Astrocyte of the hippocampus (primary cell): ENCODE measurements around the gene VEPH1.
A peak's percentile ranks its signal among the peaks of the same experiment; 100 is the strongest.

Experiments used
- DNase-seq: peaks from one replicate; pipeline ENCODE4 v3.0.0; 2011; ENCODE audit warnings: low read depth, low spot score

Gene VEPH1

DNA sequence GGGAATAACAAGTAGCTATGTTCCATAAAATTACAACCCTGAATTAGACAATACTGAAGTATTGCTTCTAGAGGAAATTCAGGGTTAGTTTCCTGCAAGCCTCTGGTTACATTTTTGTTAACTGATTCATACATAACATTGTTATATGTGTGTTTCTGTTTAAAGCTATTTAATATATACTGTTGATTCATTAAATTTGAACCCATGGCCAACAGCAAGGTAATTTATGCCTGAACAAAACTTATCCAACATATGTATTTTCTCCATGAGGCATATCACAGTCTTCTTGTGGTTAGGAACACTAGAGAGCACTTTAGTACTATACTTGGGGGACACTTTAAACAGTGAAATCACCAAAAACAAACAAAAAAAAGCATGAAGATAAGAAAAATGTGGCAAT, 114.2 kb downstream of the VEPH1 start:
- no peak for DNase-seq

- no peak for DNase-seq
These were observed 115.3 kb downstream of the VEPH1 start for GRCh38 chr3:157387708-157388435.

GRCh38 chr3:157384491-157384890, 118.7 kb downstream of the VEPH1 start:
- no peak for DNase-seq

DNA sequence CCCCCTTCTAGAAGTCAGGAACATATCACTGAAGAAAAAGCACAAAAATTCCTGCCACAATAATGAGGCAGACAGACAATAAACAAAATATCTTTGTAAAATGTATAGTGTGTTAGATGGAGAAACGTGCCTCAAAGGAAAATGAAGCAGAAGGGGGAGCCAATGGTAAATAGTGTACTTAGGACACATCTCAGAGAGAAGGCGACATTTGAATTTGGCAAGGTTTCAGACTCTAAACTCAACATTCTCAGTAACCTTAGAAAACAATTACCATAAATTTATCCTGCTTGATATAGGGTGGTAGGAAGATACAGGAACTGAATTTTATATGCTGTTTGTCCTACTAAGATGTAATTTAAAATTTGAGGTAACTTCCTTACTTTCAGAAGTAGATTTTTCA, 119.2 kb downstream of the VEPH1 start:
- DNase-seq = no peak

DNA sequence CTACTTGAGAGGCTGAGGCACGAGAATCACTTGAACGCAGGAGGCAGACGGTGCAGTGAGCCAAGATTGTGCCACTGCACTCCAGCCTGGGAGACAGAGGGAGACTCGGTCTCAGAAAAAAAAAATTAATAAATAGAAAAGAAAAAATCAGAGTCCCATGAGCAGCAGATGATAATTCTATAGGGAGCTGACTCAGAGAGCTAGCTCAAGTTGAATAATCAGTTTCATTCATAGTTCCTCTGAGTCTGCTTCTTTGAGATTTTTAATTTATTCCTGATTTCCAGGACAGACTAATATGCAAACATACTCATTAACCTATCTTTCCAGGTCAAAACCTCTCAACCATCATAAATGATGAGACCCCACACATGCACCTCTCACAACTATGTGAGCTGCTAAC, 121.6 kb downstream of the VEPH1 start:
- DNase-seq = no peak

GRCh38 chr3:157379525-157380140, 123.6 kb downstream of the VEPH1 start:
- no peak for DNase-seq

- no peak for DNase-seq
These were observed 126.5 kb downstream of the VEPH1 start for GRCh38 chr3:157376603-157377300.

DNA sequence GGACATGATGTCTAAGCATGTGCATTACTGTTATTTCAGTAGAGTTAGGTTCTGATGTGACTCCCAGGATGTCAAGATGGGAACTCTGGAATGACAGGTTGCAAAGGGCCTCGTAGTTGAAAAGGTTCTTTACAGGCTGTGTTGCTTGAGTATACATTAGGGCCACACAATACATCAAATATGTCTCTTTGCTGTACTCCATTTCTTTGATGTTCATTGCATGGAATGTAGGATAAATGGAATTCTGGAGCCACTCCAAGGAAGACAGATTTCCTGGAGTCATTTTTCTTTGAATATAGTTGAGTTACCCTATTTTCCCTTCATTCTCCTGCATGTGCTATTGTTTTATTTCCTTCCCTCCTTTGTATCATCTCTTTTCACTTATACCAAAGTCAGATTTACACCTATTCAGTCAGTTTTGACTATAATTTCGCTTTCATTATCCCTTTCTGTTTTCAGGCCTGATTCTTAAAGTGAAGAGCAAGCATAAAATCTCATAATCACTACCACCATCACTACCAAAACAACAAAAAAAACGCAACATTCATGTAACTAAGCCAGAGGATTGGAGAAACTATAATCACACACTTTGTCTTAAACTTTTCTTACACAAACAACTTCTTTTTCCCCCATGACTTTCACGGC, 127.8 kb downstream of the VEPH1 start:
- DNase-seq = no peak

GRCh38 chr3:157374933-157375332, 128.3 kb downstream of the VEPH1 start:
- no peak for DNase-seq

DNA sequence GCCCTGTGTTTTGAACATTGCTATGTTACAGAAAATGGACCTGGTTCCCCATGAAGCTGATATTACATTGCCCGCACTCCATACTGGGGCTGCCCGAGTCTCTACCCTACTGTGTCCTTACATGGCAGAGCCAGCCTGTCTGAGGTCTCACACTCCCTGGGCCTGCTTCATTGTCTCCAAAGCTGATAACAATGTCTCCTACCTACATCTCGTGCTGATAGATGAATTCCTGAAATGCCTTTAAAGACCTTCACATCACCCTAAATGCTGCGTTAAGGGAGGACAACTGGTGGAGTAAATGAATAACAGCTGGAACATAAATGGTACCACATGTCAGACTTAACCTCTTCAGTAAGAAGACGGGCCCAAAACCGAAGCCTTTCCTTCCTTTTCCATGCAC, 129.4 kb downstream of the VEPH1 start:
- DNase-seq = no peak

GRCh38 chr3:157370867-157371266, 132.3 kb downstream of the VEPH1 start:
- DNase-seq = no peak

DNA sequence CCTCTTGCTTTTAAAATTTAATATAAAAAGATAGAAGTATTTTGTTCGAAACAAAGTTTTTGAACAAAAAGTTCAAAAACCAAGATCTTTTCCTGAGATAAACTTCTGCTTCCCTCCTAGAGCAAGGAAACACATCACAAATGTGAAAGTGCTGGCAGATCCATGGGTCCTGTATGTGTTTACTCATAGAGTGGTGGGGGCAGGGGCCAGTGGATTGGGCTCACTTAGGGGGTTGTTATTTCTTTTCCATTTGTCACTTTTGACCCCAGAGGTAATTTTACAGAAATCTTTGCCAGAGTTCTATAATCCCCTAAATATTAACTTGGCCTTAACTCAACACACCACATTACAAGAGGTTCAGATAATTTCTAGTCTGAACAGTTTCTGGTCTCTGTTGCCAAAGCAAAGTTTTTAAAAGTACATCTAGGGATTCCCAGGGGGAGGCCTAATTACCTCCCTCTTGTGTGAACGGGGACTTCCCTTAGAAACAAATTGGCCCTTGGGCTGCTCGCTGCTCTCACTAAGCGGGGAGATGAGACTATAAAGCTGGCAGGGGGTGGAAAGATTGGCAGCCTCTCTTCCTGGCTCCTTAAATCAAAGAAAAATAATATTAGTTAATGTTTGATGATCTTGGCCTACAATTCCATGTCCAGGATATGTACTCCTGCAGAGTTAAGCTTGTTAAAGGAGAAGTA, 133.3 kb downstream of the VEPH1 start:
- no peak for DNase-seq

DNA sequence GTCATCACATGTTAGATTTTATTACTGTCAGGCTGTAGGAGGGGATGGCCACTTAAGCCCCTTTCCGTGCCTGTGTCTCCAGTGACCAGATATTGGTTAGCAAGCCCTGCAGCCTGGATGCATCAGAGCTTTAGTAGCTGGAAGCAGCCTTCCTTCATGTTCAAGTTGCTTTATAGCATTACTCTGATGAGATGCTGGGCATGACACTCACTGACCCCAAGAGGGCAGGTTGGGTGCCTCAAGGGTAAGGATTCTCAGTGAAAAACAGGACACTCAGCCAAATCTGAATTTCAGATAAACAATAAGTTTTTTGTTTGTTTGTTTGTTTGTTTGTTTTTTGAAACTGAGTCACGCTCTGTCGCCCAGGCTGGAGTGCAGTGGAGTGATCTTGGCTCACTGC, 135.0 kb downstream of the VEPH1 start:
- DNase-seq = no peak

GRCh38 chr3:157363393-157363792, 139.8 kb downstream of the VEPH1 start:
- DNase-seq = no peak

- DNase-seq = no peak
These were observed 140.9 kb downstream of the VEPH1 start for GRCh38 chr3:157362348-157362747.

DNA sequence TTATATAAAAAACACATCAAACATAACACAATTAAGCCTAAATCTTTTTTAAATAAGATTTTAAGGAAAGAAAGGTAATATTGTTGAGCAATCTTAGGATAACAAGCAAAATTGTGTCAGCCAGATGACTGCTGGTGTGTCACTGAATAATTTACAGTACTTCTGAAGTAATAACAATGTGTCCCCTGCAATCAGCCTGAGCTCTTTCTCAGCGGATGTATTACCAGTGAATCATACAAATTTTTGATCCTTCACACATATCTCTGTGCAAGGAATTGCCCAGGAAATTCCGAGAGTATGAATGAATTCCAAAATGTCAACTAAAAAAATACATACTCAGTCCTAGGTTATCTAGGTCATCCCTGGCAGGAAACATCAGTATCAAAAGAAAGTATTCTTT, 143.2 kb downstream of the VEPH1 start:
- peak; percentile 81 for DNase-seq

GRCh38 chr3:157356541-157356940, 146.7 kb downstream of the VEPH1 start:
- DNase-seq = no peak

GRCh38 chr3:157355276-157355675, 147.9 kb downstream of the VEPH1 start:
- no peak for DNase-seq

- peak; percentile 24 for DNase-seq
These were observed 148.5 kb downstream of the VEPH1 start for GRCh38 chr3:157354722-157355121.

- DNase-seq = no peak
These were observed 149.0 kb downstream of the VEPH1 start for GRCh38 chr3:157354254-157354653.

- no peak for DNase-seq
These were observed 149.6 kb downstream of the VEPH1 start for GRCh38 chr3:157353652-157354051.

GRCh38 chr3:157351981-157352380, 151.2 kb downstream of the VEPH1 start:
- no peak for DNase-seq
